ENCODE data around the gene SPTBN4. TPM values are rescaled to one million over a fixed set of nuclear protein-coding genes. Genes with fewer than 3 reads are reported as not detected.

Gene SPTBN4
- total and polyA plus RNA-seq, 10 of the 15 experiments (the other 5 are each of a cell fraction or from before 2014, with no cell fraction given), result 0.04 to 1.1 (median 0.34) TPM; not detected in 1

DNA sequence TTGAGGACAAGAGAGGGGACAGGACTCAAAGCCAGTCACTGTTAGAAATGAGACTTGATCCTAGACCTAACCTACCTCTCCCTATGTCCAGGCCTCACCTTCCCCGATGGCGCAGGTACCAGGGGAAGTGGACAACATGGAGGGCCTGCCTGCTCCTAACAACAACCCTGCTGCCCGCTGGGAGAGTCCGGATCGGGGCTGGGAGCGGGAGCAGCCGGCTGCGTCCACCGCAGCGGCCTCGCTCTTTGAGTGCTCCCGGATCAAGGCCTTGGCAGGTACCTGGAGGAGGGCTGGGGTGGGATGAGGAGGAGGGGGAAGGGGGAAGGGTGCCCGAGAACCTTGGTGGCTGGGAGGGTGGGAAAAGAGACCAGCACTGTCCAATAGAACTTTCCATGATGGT lies 5.7 kb downstream of the SPTBN4 start (continued):
- TF ChIP-seq CREM (IDR thresholded peaks at IDR 0.05; ENCODE audit: low read depth) (no peak), SMC3 (IDR thresholded peaks at IDR 0.05; ENCODE audit: borderline replicate concordance, low read length) (no peak), FOS (IDR thresholded peaks at IDR 0.05; ENCODE audit: borderline replicate concordance, extremely low read depth, insufficient read length) (no peak), SPI1 (IDR thresholded peaks at IDR 0.05; ENCODE audit: borderline replicate concordance, insufficient read depth, low read depth, low read length) (no peak)
- TF ChIP-seq, protein P1, sequence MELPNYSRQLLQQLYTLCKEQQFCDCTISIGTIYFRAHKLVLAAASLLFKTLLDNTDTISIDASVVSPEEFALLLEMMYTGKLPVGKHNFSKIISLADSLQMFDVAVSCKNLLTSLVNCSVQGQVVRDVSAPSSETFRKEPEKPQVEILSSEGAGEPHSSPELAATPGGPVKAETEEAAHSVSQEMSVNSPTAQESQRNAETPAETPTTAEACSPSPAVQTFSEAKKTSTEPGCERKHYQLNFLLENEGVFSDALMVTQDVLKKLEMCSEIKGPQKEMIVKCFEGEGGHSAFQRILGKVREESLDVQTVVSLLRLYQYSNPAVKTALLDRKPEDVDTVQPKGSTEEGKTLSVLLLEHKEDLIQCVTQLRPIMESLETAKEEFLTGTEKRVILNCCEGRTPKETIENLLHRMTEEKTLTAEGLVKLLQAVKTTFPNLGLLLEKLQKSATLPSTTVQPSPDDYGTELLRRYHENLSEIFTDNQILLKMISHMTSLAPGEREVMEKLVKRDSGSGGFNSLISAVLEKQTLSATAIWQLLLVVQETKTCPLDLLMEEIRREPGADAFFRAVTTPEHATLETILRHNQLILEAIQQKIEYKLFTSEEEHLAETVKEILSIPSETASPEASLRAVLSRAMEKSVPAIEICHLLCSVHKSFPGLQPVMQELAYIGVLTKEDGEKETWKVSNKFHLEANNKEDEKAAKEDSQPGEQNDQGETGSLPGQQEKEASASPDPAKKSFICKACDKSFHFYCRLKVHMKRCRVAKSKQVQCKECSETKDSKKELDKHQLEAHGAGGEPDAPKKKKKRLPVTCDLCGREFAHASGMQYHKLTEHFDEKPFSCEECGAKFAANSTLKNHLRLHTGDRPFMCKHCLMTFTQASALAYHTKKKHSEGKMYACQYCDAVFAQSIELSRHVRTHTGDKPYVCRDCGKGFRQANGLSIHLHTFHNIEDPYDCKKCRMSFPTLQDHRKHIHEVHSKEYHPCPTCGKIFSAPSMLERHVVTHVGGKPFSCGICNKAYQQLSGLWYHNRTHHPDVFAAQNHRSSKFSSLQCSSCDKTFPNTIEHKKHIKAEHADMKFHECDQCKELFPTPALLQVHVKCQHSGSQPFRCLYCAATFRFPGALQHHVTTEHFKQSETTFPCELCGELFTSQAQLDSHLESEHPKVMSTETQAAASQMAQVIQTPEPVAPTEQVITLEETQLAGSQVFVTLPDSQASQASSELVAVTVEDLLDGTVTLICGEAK (IDR thresholded peaks at IDR 0.05; ENCODE audit: borderline replicate concordance), result no peak

DNA sequence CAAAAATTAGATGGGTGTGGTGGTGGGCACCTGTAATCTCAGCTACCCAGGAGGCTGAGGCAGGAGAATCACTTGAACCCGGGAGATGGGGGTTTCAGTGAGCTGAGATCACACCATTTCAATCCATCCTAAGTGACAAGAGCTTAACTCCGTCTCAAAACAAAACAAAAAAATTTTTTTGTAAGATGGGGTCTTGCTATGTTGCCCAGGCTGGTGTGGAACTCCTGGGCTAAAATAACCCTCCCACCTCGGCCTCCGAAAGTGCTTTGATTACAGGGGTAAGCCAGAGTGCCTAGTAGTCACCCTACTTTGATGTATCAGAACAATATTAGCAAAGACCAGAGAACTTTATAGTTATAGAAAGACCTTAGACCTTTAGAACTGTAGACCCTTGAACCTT lies 7.9 kb downstream of the SPTBN4 start:
- H4K20me1 ChIP-seq (ENCODE audit: control insufficient read depth, insufficient read depth), result no peaks in the 10 kb centered on the region
- no peak overlapping the region for H3K9ac ChIP-seq (ENCODE audit: control insufficient read depth, insufficient read depth, low read length)
- intact Hi-C loops (cut with micrococcal nuclease; ENCODE audit: unreplicated experiment), result no loop called here
- POLR2A ChIA-PET, result interaction anchor here (0.7 kb wide), 1 partner anchor 9 kb away, joined by 5 read pairs; no protein-coding TSS in a partner anchor
- no peaks in the 10 kb centered on the region for H3K4me1 ChIP-seq (ENCODE audit: control insufficient read depth, insufficient read depth, low read length)
- H3K27ac ChIP-seq (ENCODE audit: control insufficient read depth, insufficient read depth), result no peak overlapping the region
- in situ Hi-C loops (cut with MboI), result no loop called here
- DNase-seq (ENCODE audit: low read depth, low spot score), result no peak
- H3K36me3 ChIP-seq (ENCODE audit: control insufficient read depth in 2 of 2, insufficient read depth in 2 of 2, low read length in 1 of 2), result no peaks in the 10 kb centered on the region
- H3K79me2 ChIP-seq (ENCODE audit: control insufficient read depth, insufficient read depth, low read length), result no peaks in the 10 kb centered on the region
- 44% methylated on average over 4 of the region's 4 CpGs for WGBS (ENCODE audit: insufficient coverage, insufficient replicate concordance, low lambda C conversion rate, missing lambda C conversion rate)
- H3K4me2 ChIP-seq (ENCODE audit: control insufficient read depth, insufficient read depth), result no peak overlapping the region
- no peaks in the 10 kb centered on the region for H3K9me3 ChIP-seq (replicated peaks; ENCODE audit: control insufficient read depth, insufficient read depth, low read length)
- FAIRE-seq, result no peak
- CTCF ChIA-PET, result interaction anchor here (1.5 kb wide), 1 partner anchor 169 kb away, joined by 3 read pairs; no protein-coding TSS in a partner anchor
- H3K4me3 ChIP-seq, result no peak overlapping the region
- H3K27me3 ChIP-seq (replicated peaks in 1 of 2; ENCODE audit: control insufficient read depth in 2 of 2, insufficient read depth in 2 of 2, low read length in 1 of 2), result no peaks in the 10 kb centered on the region
- no peak overlapping the region for H2AFZ ChIP-seq (ENCODE audit: control insufficient read depth, low read depth, low read length)
- no TSS peak for BruUV-seq (replicated peaks)
- no peak for ATAC-seq
- RAD21 ChIA-PET (ENCODE audit: unreplicated experiment), result no interaction called here
- SMC1A ChIA-PET (ENCODE audit: uncharacterized antibody, unreplicated experiment), result no interaction called here
- TF ChIP-seq CEBPZ (IDR thresholded peaks at IDR 0.05; ENCODE audit: low read depth, low read length) (no peak), LARP7 (IDR thresholded peaks at IDR 0.05) (no peak), ATF7 (IDR thresholded peaks at IDR 0.05; ENCODE audit: low read depth) (no peak), E4F1 (IDR thresholded peaks at IDR 0.05; ENCODE audit: borderline replicate concordance, partially characterized antibody) (no peak), PAX5 (IDR thresholded peaks at IDR 0.05; ENCODE audit: borderline replicate concordance, low read depth, low read length) (no peak), GABPA (IDR thresholded peaks at IDR 0.05; ENCODE audit: low read depth) (no peak), MTA3 (IDR thresholded peaks at IDR 0.05; ENCODE audit: borderline replicate concordance, low read length) (no peak)
